Aorta (tissue), 5 donors: ENCODE measurements around the gene WIPF2. TPM values are rescaled to one million over a fixed set of nuclear protein-coding genes. Genes with fewer than 3 reads are reported as not detected.
"Not testable (repeated sequence)": the region's sequence is repeated elsewhere in the genome, so short reads cannot be mapped to it uniquely, and the experiment has no call there.

Source experiments
- ATAC-seq: fragments of 200-7000 bp; cut with Tn5 transposase; one replicate; pipeline ENCODE4 v1.9.1; 2022; ENCODE audit warnings: moderate library complexity; ENCODE audit not compliant: low FRiP score
- DNase-seq, 2 donors: peaks; one replicate each; pipeline ENCODE4 v3.0.0-alpha.2; 2020
- H3K27ac ChIP-seq, 2 donors: one replicate each; pipeline ENCODE4 v1.5.1; 2013; ENCODE audit warnings: low read length in 2 of 2, mild to moderate bottlenecking in 2 of 2, moderate library complexity in 2 of 2, control low read depth in 1 of 2, inconsistent platforms in 1 of 2, low read depth in 1 of 2
- H3K27me3 ChIP-seq, 2 donors: one replicate each; pipeline ENCODE4 v1.6.1; 2013; ENCODE audit warnings: control low read depth in 1 of 2, low read length in 1 of 2, mild to moderate bottlenecking in 1 of 2, moderate library complexity in 1 of 2; ENCODE audit not compliant: insufficient read depth in 2 of 2, control insufficient read depth in 1 of 2
- H3K36me3 ChIP-seq, 2 donors: one replicate each; pipeline ENCODE4 v1.6.1; 2013; ENCODE audit warnings: control low read depth in 1 of 2, low read length in 1 of 2, mild to moderate bottlenecking in 1 of 2; ENCODE audit not compliant: insufficient read depth in 2 of 2, control insufficient read depth in 1 of 2
- H3K4me1 ChIP-seq, 2 donors: one replicate each; pipeline ENCODE4 v1.6.1; 2013; ENCODE audit warnings: low read length in 2 of 2, control low read depth in 1 of 2, mild to moderate bottlenecking in 1 of 2, moderate library complexity in 1 of 2; ENCODE audit not compliant: insufficient read depth in 2 of 2, control insufficient read depth in 1 of 2
- H3K4me3 ChIP-seq, 2 donors: one replicate each; pipeline ENCODE4 v1.5.1; 2013; ENCODE audit warnings: low read length in 2 of 2, control low read depth in 1 of 2, mild to moderate bottlenecking in 1 of 2
- H3K9me3 ChIP-seq: one replicate; pipeline ENCODE4 v1.6.1; 2013; ENCODE audit warnings: mild to moderate bottlenecking, low read length; ENCODE audit not compliant: control insufficient read depth
- WGBS, 2 donors: extraction: QIAGEN DNeasy Blood & Tissue Kit; methylation state at CpG; one replicate each; pipeline ENCODE4 v1.1.7; 2013; 5-methylcytosine and 5-hydroxymethylcytosine counted together
- intact Hi-C, 2 donors: fragments of 100-400 bp; cut with DNase I; formaldehyde crosslinking; loops; one replicate each; pipeline versions ENCODE4 v1.14.2 to v1.15.0; 2022
- polyA plus RNA-seq, 2 donors: library from polyadenylated mRNA; stranded (reverse); fragments of 200-250 nt; gene quantifications; one replicate each; pipeline ENCODE4 v1.2.3, GENCODE V29; 2013
- total RNA-seq, 2 donors: library from RNA; stranded (reverse); fragmentation: NEBNext Ultra II Directional; extraction: Animal tissue kit (Norgen Biotek cat#: 25700); gene quantifications; one replicate each; pipeline ENCODE4 v1.2.1, GENCODE V29; 2021
- donor health status: healthy with polysubstance abuse.
- donor health status: Bipolar disorder and iron deficiency.
- donor health status: DM: no; HTN: no; CAD: no.
- donor health status: DM: no; HTN: no; CAD: no.
- donor health status: DM: yes; HTN: yes; CAD: no.

WIPF2 gene
- total and polyA plus RNA-seq, 4 donors = 6.3 to 28.6 (median 18.4) TPM

DNA sequence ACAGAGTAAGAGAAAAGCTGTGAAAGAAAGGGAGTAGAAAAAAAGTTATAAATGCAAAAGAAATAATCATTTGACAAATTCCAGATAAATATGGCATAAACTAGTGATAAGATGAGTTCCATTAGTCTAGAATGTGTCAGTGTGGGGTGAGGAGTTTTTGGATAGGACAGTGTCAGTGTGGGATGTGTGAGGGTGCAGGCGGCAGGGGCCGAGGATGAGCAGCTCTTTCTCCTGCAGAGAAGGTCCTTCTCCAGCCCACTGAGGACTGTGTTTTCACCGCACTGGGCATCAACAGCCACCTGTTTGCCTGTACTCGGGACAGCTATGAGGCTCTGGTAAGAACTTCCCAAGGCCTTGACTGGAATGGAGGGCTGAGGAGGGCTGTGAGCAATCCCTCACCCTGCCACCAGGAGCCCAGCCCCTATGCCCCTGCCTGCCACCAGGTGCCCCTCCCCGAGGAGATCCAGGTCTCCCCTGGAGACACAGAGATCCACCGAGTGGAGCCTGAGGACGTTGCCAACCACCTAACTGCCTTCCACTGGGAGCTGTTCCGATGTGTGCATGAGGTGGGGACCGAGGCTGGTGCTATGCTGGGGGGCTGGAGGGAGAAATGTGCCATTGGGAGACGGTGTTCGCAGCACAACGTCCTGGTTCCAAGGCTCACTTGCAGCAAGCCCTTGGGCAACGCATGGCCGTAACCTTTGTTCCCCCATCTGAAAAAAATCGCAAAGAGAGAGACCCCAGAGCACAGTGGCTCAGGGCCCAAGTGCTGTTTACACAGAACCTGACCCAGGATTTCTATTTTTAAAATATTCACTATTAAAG lies 28.7 kb upstream of the WIPF2 start:
- no peaks in the 10 kb centered on the region for H3K9me3 ChIP-seq
- no peaks in the 10 kb centered on the region for H3K36me3 ChIP-seq
- intact Hi-C loops = no loop called here
- DNase-seq = no peak
- no peaks in the 10 kb centered on the region for H3K27me3 ChIP-seq
- H3K27ac ChIP-seq = no peak overlapping the region
- WGBS, 2 donors = 65 to 67% methylated on average over 15 of the region's 15 CpGs
- no peak for ATAC-seq
- no peaks in the 10 kb centered on the region for H3K4me1 ChIP-seq
- H3K4me3 ChIP-seq = no peak overlapping the region

- DNase-seq = peak; percentile 87 to 92
- WGBS, 2 donors = 1% methylated on average over 60 of the region's 60 CpGs
- intact Hi-C loops = loop anchor here in 1 of 2 donors (1.0 kb wide), 1 partner anchor 178 kb away; no protein-coding TSS in a partner anchor
- peak; percentile 88 for ATAC-seq
- H3K4me3 ChIP-seq = peak overlapping the region; percentile 42 to 49
- no peaks in the 10 kb centered on the region for H3K36me3 ChIP-seq
- H3K27me3 ChIP-seq = no peaks in the 10 kb centered on the region
- no peaks in the 10 kb centered on the region for H3K4me1 ChIP-seq
- H3K9me3 ChIP-seq = no peaks in the 10 kb centered on the region
- no peak overlapping the region for H3K27ac ChIP-seq
Measured at GRCh38 chr17:40191237-40192208, 27.6 kb upstream of the WIPF2 start.

GRCh38 chr17:40192961-40193360 lies 26.1 kb upstream of the WIPF2 start:
- intact Hi-C loops = loop anchor here in 1 of 2 donors (1.0 kb wide), 1 partner anchor 180 kb away; no protein-coding TSS in a partner anchor
- 90 to 98% methylated on average over 2 of the region's 2 CpGs for WGBS, 2 donors
- Histone ChIP-seq H3K27ac (no peak overlapping the region), H3K9me3 (no peaks in the 10 kb centered on the region), H3K4me1 (no peaks in the 10 kb centered on the region), H3K36me3 (no peaks in the 10 kb centered on the region), H3K27me3 (no peaks in the 10 kb centered on the region), H3K4me3 (no peak overlapping the region)
- ATAC-seq (no peak), DNase-seq (no peak)

DNA sequence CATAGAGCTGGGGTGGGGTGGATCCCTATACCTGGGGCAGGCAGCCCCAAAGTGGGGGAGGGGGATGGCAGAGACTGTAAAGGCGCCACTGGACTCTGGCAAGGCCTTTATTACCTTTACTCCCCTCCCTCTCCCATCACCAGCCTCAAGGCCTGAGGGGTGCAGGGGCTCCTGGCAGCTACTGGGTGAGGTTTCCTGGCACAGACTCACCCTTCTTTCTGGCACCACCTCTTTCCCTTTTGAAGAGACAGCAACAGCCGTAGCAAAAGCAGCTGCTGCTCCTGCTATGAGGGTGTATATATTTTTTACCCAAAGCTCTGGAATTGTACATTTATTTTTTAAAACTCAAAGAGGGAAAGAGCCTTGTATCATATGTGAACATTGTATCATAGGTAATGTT lies 24.3 kb upstream of the WIPF2 start:
- ATAC-seq = no peak
- no peak for DNase-seq
- intact Hi-C loops = no loop called here
- Histone ChIP-seq H3K27me3 (no peaks in the 10 kb centered on the region), H3K4me1 (no peaks in the 10 kb centered on the region), H3K36me3 (no peaks in the 10 kb centered on the region), H3K9me3 (no peaks in the 10 kb centered on the region), H3K27ac (no peak overlapping the region), H3K4me3 (no peak overlapping the region)
- 64 to 69% methylated on average over 2 of the region's 2 CpGs for WGBS, 2 donors

DNA sequence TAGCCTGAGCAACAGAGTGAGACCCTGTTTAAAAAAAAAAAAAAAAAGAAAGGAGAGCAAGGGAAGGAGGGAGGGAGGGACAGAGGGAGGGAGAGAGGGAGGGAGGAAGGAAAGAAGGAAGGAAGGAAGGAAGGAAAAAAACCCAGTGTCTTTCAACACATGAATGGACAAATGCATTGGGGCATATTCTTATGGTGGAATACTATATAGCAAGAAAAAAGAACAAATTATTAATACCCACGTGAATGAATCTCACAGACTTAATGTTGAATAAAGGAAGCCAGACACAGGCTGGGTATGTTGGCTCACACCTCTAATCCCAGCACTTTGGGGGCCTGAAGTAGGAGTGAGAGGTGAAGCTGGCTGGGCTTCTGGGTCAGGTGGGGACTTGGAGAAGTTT lies 21.6 kb upstream of the WIPF2 start:
- H3K4me3 ChIP-seq = no peak overlapping the region
- H3K27me3 ChIP-seq = no peaks in the 10 kb centered on the region
- no peak overlapping the region for H3K27ac ChIP-seq
- ATAC-seq (no peak), DNase-seq (no peak)
- H3K4me1 ChIP-seq = no peaks in the 10 kb centered on the region
- intact Hi-C loops = no loop called here
- H3K36me3 ChIP-seq = no peaks in the 10 kb centered on the region
- no peaks in the 10 kb centered on the region for H3K9me3 ChIP-seq
- WGBS, 2 donors = 82 to 91% methylated on average over 1 of the region's 1 CpG

DNA sequence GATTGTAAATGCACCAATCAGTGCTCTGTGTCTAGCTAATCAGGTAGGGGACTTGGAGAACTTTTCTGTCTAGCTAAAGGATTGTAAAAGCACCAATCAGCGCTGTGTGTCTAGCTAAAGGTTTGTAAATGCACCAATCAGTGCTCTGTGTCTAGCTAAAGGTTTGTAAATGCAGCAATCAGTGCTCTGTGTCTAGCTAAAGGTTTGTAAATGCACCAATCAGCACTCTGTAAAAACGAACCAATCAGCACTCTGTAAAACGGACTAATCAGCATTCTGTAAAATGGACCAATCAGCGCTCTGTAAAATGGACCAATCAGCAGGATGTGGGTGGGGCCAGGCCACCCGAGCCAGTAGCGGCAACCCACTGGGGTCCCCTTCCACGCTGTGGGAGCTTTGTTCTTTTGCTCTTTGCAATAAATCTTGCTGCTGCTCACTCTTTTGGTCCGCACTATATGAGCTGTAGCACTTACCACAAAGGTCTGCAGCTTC lies 21.1 kb upstream of the WIPF2 start:
- DNase-seq, H3K36me3 ChIP-seq, H3K27ac ChIP-seq, H3K9me3 ChIP-seq, H3K27me3 ChIP-seq, intact Hi-C loops, ATAC-seq, H3K4me1 ChIP-seq, H3K4me3 ChIP-seq: not testable (repeated sequence)
- WGBS, 2 donors = 56 to 63% methylated on average over 8 of the region's 8 CpGs

DNA sequence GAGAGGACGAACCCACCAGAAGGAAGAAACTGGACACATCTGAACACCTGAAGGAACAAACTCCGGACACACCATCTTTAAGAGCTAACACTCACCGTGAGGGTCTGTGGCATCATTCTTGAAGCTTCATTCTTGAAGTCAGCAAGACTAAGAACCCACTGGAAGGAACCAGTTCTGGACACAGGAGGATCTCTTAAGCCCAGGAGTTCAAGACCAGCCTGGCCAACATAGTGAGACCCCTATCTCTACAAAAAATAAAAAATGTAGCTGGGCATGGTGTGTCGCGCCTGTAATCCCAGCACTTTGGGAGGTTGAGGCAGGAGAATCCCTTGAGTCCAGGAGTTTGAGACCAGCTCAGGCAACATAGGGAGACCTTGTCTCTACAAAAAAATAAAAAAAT lies 20.5 kb upstream of the WIPF2 start:
- Histone ChIP-seq H3K27ac (no peak overlapping the region), H3K9me3 (no peaks in the 10 kb centered on the region), H3K4me3 (no peak overlapping the region)

DNA sequence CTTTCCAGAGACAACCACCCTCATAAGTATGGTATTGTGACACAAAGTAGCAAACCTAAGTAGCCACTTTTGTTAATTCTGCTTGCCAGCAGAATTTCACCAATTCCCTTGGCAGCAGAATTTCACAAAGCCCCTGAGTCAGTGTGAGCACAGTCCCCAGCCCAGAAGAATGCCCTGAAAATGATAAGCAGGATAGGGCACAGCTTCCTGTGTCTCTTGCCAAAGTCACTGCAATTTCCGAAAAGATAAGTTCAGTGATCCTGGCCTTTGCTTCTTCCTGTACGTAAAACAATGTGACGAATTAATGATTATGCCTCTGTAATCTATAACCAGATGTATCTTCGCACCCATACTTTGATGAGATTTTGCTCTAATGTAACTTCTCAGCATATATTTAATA lies 16.0 kb upstream of the WIPF2 start:
- no peak for ATAC-seq
- Histone ChIP-seq H3K36me3 (no peaks in the 10 kb centered on the region), H3K4me3 (no peak overlapping the region), H3K27ac (no peak overlapping the region), H3K4me1 (no peaks in the 10 kb centered on the region), H3K27me3 (no peaks in the 10 kb centered on the region), H3K9me3 (no peaks in the 10 kb centered on the region)
- DNase-seq = no peak
- intact Hi-C loops = loop anchor here (5.0 to 10.0 kb wide), 2 partner anchors 89 to 152 kb away; no protein-coding TSS in a partner anchor
- 64 to 71% methylated on average over 4 of the region's 4 CpGs for WGBS, 2 donors

More for the DNA sequence above, 20.5 kb upstream of the WIPF2 start:
- H3K36me3 ChIP-seq = no peaks in the 10 kb centered on the region
- no peaks in the 10 kb centered on the region for H3K4me1 ChIP-seq
- DNase-seq (no peak), ATAC-seq (no peak)
- WGBS, 2 donors = 81 to 87% methylated on average over 5 of the region's 5 CpGs
- intact Hi-C loops = no loop called here
- H3K27me3 ChIP-seq = no peaks in the 10 kb centered on the region
